BJ (cell line): ENCODE results near the gene C12orf42. TPM values are rescaled to one million over a fixed set of nuclear protein-coding genes. Genes with fewer than 3 reads are reported as not detected.

Experiments used
- CTCF ChIA-PET: fragments of 350-600 bp; formaldehyde crosslinking; extraction: SDS; loops from one replicate; lab custom pipeline; 2021; ENCODE audit warnings: antibody characterized with exemption, inconsistent platforms; lab: Yijun Ruan, JAX
- POLR2A ChIA-PET: fragments of 300-600 bp; sonication (Branson Sonifier 250); formaldehyde crosslinking; extraction: SDS; loops from one replicate; lab custom pipeline; 2021; ENCODE audit warnings: antibody characterized with exemption; lab: Charles Lee
- DNase-seq: peaks from one replicate; pipeline ENCODE4 v3.0.0-alpha.2; 2011; ENCODE audit warnings: low read depth
- H3K27me3 ChIP-seq: 2 replicates; pipeline ENCODE4 v1.6.0; 2011; ENCODE audit warnings: low read length; ENCODE audit not compliant: control insufficient read depth, insufficient read depth
- H3K36me3 ChIP-seq: 2 replicates; pipeline ENCODE4 v1.5.1; 2011; ENCODE audit warnings: low read length; ENCODE audit not compliant: control insufficient read depth, insufficient read depth
- H3K4me3 ChIP-seq: 2 replicates; pipeline ENCODE4 v1.5.1; 2011; ENCODE audit warnings: low read depth, mild to moderate bottlenecking, control low read depth, low read length
- CTCF ChIP-seq: IDR thresholded peaks from 2 replicates; pipeline ENCODE4 v1.5.1; 2011; ENCODE audit warnings: low read depth, mild to moderate bottlenecking, control low read depth, inconsistent platforms, low read length, moderate library complexity; ENCODE audit not compliant: insufficient read depth
- polyA plus RNA-seq: library from polyadenylated mRNA; depleted of rRNA; stranded (reverse); fragments of >200 nt; gene quantifications from 2 replicates; pipeline ENCODE4 v1.2.3, GENCODE V29; 2011

The C12orf42 gene
- polyA plus RNA-seq, 1 experiment: not detected

- no peak overlapping the region for H3K4me3 ChIP-seq
- no peaks in the 10 kb centered on the region for H3K36me3 ChIP-seq
- ChIA-PET POLR2A (no interaction called here), CTCF (no interaction called here)
- no peak for DNase-seq
- no peaks in the 10 kb centered on the region for H3K27me3 ChIP-seq
- TF ChIP-seq CTCF: no peak
These were observed 9.8 kb upstream of the C12orf42 start for GRCh38 chr12:103505371-103506236.

GRCh38 chr12:103504606-103505005 lies 8.8 kb upstream of the C12orf42 start:
- Histone ChIP-seq H3K36me3 (no peaks in the 10 kb centered on the region), H3K4me3 (no peak overlapping the region), H3K27me3 (no peaks in the 10 kb centered on the region)
- POLR2A ChIA-PET: no interaction called here
- no peak for TF ChIP-seq CTCF
- DNase-seq: no peak
- CTCF ChIA-PET: no interaction called here

GRCh38 chr12:103503546-103504480 lies 8.0 kb upstream of the C12orf42 start:
- CTCF ChIA-PET: no interaction called here
- Histone ChIP-seq H3K36me3 (no peaks in the 10 kb centered on the region), H3K27me3 (no peaks in the 10 kb centered on the region), H3K4me3 (no peak overlapping the region)
- DNase-seq: no peak
- POLR2A ChIA-PET: no interaction called here
- TF ChIP-seq CTCF: no peak

GRCh38 chr12:103501447-103501846 lies 5.7 kb upstream of the C12orf42 start:
- TF ChIP-seq CTCF: no peak
- Histone ChIP-seq H3K36me3 (no peaks in the 10 kb centered on the region), H3K4me3 (no peak overlapping the region), H3K27me3 (no peaks in the 10 kb centered on the region; the same call in 1 of the 2 replicates)
- ChIA-PET POLR2A (no interaction called here), CTCF (interaction anchor here (1.5 kb wide), 1 partner anchor 47 kb away, joined by 6 read pairs; no protein-coding TSS in a partner anchor)
- no peak for DNase-seq

GRCh38 chr12:103499571-103499970 lies 3.8 kb upstream of the C12orf42 start:
- TF ChIP-seq CTCF: no peak
- Histone ChIP-seq H3K36me3 (no peaks in the 10 kb centered on the region), H3K27me3 (peaks cover 1% of the 10 kb centered on the region), H3K4me3 (no peak overlapping the region)
- ChIA-PET POLR2A (no interaction called here), CTCF (no interaction called here)
- DNase-seq: no peak
